GM18907 (cell line): ENCODE measurements around the gene PPP1R13B.
A peak's percentile ranks its signal among the peaks of the same experiment; 100 is the strongest.

ENCODE experiments used
- ATAC-seq: cut with Tn5 transposase; IDR thresholded peaks from one replicate; pipeline ENCODE4 v1.9.1; 2021; ENCODE audit warnings: mild to moderate bottlenecking, moderate library complexity; ENCODE audit not compliant: unreplicated experiment

Gene PPP1R13B

GRCh38 chr14:103881268-103882201, 34.2 kb upstream of the PPP1R13B start:
- ATAC-seq, result no peak

- ATAC-seq, result no peak
These were observed 33.2 kb upstream of the PPP1R13B start for GRCh38 chr14:103880348-103881267.

DNA sequence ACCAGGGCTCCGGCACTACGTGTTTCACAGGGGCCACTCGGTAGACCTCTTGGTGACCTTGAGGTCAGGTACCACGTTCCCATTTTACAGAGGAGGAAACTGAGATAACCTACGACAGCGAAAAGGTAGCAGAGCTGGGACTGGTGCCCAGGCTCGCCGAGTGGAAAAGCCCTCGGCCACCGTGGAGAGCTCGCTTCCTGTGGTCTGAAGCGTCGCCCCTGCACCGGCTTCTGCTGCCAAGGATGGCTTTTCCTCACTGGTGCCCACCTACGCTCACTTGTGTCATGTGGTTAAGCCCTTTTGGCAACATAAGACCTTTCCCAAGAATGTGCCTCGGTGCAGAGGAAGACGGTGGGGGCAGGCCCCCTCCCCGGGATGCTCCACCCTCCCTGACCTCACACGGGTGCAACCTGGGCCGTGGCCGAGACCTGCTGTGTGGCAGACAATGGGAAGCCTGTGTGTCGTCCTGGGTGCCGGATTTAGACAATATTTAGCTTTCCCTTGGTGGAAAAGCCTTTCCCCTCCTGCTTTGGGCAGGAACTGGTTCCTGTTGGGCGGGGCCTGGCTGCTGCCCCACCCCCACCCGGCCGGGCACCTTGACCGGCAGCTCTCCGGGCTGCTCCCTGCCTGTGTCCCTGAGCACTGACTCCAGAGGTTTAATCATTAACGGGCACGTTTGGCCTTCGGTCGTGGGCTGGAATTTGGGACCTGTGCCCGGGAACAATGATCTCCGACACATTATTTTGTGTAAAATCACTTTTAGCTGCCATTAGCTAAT, 32.4 kb upstream of the PPP1R13B start:
- no peak for ATAC-seq

DNA sequence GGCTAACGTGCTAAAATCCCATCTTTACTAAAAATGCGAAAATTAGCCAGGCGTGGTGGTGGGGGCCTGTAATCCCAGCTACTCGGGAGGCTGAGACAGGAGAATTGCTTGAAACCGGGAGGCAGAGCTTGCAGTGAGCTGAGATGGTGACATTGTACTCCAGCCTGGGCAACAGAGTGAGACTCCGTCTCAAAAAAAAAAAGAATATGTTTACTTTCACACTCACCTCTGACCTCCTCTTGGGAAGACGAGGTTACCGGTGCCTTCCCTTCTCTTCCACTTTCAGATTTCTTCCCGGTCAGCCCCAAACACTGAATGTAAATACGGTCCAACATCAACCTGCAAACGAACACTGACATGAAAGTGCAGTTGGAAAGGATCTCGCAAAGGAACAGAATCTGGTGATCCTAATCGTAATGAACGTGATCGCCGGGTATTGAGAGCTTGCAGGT, 31.8 kb upstream of the PPP1R13B start:
- ATAC-seq, result no peak

DNA sequence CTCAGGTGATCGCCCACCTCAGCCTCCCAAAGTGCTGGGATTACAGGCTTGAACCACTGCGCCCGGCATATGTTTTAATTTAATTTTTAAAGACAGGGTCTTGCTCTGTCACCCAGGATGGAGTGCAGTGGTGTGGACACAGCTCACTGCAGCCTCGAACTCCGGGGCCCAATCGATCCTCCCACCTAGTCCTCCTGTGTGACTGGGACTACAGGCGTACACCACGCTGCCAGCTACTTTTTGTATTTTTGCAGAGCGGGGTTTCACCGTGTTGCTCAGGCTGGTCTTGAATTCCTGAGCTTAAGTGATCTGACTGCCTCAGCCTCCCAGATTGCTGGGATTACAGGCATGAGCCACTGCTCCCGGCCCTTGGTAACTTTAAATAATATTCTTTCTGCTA, 30.8 kb upstream of the PPP1R13B start:
- ATAC-seq, result no peak

DNA sequence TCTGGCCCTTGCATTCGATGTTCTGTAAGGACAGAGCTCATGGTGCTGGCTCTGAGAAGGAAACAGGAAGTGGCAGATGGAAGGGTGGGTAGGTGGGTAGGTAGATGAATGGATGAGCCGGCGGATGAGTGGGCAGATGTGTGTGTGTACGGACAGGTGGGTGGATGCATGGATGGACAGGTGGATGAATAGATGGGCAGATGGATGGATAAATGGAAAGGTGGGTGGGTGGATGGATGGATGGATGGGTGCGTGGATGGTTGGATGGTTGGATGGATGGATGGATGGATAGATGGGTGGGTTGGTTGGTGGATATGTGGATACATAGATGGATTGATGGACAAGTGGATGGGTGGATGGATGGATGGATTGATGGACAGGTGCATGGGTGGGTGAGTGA, 27.6 kb upstream of the PPP1R13B start:
- ATAC-seq, result no peak

DNA sequence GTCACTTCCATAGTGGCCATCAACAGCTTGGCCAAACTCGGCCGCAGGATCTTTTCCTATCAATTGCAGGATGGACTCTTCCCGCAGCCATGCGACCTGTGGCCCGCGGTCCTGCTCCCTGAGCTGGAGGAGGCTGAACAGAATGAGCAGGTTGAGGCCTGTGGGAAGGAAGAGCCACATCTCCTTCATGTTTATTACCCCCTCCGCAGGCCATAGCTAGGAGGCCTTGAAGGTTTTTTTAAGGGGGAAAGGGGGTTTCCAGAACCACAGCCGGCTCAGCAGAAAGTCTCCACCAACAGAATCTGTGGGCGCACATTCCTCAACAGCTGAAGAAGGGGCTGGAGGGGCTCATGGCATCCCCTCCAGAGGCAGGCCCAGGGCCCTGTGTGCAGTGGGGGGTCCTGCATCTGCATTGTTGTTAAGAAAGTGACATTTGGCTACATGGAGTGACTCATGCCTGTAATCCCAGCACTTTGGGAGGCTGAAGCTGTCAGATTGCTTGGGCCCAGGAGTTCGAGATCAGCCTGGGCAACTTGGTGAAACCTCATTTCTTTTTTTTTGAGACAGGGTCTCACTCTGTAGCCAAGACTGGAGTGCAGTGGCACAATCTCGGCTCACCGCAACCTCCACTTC, 25.2 kb upstream of the PPP1R13B start:
- no peak for ATAC-seq

- ATAC-seq, result peak; percentile 63
These were observed 24.5 kb upstream of the PPP1R13B start for GRCh38 chr14:103871596-103872480.

GRCh38 chr14:103870891-103871595, 23.7 kb upstream of the PPP1R13B start:
- peak; percentile 4 for ATAC-seq

DNA sequence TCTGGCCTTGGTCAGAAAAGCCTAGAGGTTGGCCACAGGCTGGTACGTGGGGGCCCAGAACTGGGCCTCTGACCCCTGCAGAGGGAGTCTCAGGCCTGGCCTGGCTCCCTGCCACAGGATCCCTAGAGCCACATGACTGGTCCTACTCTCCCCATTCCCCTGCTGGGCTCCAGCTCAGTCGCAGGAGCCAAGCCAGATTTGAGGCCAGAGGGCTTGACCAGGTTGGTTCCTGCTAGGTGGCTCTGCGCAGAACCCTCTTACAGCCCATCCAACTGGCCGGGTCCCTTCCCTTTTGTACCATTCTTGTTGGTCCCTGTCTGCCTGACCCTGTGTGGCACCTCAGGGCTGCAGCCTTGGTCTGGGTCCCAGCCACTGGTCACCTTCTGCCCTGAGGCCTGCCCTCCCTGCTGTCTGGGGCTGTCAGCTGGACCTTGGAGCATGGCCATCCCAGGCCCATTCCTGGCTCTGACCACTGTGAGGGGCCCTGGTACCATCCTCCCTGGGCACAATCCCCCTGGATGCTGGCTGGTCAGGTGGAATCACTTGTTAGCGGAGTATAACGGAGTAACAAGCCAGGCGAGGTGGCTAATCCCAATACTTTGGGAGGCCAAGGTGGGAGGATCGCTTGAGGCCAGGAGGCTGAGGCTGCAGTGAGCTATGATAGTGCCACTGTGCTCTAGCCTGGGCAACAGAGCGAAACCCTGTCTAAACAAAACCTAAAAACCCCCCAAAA, 22.9 kb upstream of the PPP1R13B start:
- no peak for ATAC-seq

DNA sequence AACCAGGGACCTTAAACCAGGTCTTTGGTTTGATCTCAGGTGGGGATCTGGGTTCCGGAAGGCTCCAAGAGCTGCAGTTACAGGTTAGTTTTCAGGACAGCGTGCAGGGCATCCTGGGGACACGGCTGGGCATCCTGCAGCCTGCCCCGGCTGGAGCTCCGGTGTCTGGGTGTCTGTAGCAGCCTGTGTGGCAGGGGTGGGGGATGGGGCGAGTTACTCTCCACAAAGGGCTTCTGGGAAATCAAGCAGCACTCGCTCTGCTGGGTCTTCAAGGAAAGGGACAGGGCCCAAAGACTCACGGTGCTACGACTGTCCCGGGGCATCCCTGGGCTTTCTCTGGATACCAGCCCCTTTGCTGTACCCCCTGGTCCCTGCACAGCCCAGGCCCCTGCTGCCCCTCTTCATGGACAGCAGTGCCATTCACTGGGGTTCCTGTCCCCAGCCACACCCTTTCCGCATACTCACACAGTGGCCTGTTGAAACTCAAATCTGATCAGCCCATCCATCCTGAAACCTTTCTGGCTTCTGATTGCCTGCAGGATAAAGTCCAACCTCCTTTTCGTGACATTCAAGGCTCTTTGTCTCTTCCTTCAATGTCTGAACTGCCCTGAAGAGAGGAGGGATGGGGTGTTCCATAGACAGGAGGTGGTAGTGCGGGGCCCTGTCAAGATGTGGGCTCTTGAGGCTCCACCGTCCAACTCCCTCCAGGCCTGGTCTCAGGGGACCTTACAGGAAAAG, 22.2 kb upstream of the PPP1R13B start:
- ATAC-seq, result no peak

DNA sequence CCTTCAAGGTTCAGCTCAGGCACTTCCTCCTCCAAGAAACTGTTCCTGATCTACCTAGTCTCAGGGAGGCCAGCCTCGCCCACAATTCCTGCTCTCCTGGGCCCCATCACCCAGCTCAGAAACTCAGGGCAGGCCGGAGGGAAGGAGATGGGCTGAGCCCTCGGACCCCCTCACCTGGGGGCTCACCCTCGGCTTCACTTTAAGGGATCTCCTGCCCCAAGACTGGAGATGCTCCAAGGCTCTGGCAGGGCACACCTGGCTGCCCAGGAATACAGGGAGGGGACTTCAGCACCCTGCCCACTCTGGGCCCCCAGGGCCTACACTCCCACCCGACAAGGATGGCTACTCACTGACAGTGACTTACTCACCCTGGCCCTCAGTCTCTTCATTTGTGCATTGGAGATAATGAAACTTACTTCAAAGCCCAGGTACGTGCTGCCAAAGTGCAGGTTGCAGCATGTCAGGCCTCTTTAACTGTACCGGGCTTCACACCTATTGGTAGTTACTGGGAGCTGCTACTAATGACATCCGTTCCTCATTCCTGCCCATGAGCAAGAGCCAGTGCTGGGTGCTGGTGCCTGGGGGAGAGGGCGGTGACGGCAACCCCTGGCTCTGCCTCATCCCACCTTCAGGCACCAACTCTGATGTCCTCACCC, 21.0 kb upstream of the PPP1R13B start:
- no peak for ATAC-seq

GRCh38 chr14:103867523-103867953, 20.2 kb upstream of the PPP1R13B start:
- ATAC-seq, result no peak

DNA sequence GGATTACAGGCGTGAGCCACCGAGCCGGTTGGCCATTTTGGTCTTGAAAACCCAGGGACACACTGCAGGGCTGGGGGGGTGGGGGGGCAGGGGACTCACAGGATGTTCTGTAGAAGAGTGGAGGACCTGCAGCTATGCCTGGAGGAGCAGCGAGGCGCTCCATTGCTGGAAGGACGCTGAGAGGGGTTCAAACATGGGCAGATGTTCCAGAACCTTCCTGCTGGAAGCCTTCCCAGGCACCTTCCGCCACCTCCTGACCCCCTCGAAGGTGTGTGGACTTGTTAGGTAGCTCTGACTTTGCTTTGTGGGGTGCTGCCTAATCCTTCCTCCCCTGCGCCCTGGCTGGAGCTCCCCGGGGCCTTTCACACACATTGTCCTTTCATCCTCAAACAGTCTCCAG, 19.6 kb upstream of the PPP1R13B start:
- no peak for ATAC-seq

DNA sequence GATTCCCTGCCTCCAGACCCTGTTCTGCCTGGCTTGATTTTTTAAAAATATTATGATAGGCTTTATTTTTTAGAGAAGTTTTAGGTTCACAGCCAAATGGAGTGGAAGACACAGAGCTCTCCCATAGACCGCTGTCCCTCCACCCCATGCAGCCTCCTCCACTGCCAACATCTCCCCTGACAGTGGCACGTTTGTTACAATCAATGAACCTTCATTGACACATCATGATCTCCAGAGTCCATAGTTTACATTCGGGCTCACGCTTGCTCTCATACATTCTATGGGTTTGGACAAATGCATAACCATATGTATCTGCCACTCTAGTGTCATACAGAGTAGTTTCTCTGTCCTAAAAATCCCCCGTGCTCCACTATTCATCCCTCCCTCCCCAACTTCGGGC, 15.9 kb upstream of the PPP1R13B start:
- no peak for ATAC-seq

DNA sequence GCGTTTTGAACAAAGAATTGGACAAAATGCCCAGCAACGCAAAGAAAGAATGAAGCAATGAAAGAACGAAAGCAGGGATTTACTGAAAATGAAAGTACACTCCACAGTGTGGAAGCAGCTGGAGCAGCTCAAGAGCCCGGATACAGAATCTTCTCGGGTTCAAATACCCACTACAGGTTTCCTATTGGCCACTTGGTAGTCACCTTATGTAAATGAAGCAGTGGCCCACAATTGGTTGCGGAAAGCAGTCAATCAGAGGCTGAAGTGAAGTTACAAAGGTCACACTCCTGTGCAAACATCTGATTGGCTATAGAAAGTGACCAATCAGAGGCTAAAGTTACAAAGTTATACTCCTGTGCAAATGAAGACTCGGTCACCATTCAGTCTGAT, 15.0 kb upstream of the PPP1R13B start:
- no peak for ATAC-seq
